T-helper 17 cell (primary cell): Measurements from ENCODE around the gene HSPA12A. TPM values are rescaled to one million over a fixed set of nuclear protein-coding genes. Genes with fewer than 3 reads are reported as not detected.

Experiments
- ATAC-seq: fragments of 150-1000 bp; cut with Tn5 transposase; 2 replicates; pipeline ENCODE4 v1.10.0; 2021; ENCODE audit warnings: mild to moderate bottlenecking, moderate library complexity
- DNase-seq, 3 donors: peaks; one replicate each; pipeline versions ENCODE4 v3.0.0 to v3.0.0-alpha.2; 2020 to 2021
- H3K9me3 ChIP-seq: one replicate; pipeline ENCODE4 v1.7.0; 2013; ENCODE audit warnings: low read length, mild to moderate bottlenecking; ENCODE audit not compliant: control insufficient read depth, poor library complexity, severe bottlenecking
- H3K27ac Mint-ChIP-seq: one replicate; pipeline ENCODE4 v1.8.0; 2022; ENCODE audit warnings: mild to moderate bottlenecking, moderate library complexity, mixed read lengths
- H3K27me3 Mint-ChIP-seq: one replicate; pipeline ENCODE4 v1.8.0; 2022; ENCODE audit warnings: mixed read lengths
- H3K36me3 Mint-ChIP-seq: one replicate; pipeline ENCODE4 v1.8.0; 2022; ENCODE audit warnings: low read depth, mixed read lengths
- H3K4me1 Mint-ChIP-seq: one replicate; pipeline ENCODE4 v1.8.0; 2022; ENCODE audit warnings: mild to moderate bottlenecking, mixed read lengths
- H3K4me3 Mint-ChIP-seq: one replicate; pipeline ENCODE4 v1.8.0; 2022; ENCODE audit warnings: mild to moderate bottlenecking, moderate library complexity, mixed read lengths
- total RNA-seq, 4 donors: library from RNA in 2 of 4; stranded (reverse) in 2 of 4; gene quantifications; one replicate each; pipeline ENCODE4 v1.2.3 and lab custom pipeline; 2022 to 2026

HSPA12A gene
- total RNA-seq, 2 donors from 2014 or later, result 0.37 to 0.62 TPM

- H3K4me1 Mint-ChIP-seq, result peaks cover 8% of the 10 kb centered on the region
- H3K27me3 Mint-ChIP-seq, result peaks cover 49% of the 10 kb centered on the region
- no peak for ATAC-seq
- no peak overlapping the region for H3K27ac Mint-ChIP-seq
- no peak for DNase-seq
- no peaks in the 10 kb centered on the region for H3K36me3 Mint-ChIP-seq
- no peak overlapping the region for H3K4me3 Mint-ChIP-seq
- no peaks in the 10 kb centered on the region for H3K9me3 ChIP-seq
Measured at GRCh38 chr10:116683821-116684220, 58.5 kb downstream of the HSPA12A start.

GRCh38 chr10:116683166-116683565, 59.2 kb downstream of the HSPA12A start:
- H3K36me3 Mint-ChIP-seq, result no peaks in the 10 kb centered on the region
- peaks cover 45% of the 10 kb centered on the region for H3K27me3 Mint-ChIP-seq
- H3K27ac Mint-ChIP-seq, result no peak overlapping the region
- DNase-seq (no peak), ATAC-seq (no peak)
- H3K4me1 Mint-ChIP-seq, result peaks cover 8% of the 10 kb centered on the region
- no peaks in the 10 kb centered on the region for H3K9me3 ChIP-seq
- H3K4me3 Mint-ChIP-seq, result no peak overlapping the region

DNA sequence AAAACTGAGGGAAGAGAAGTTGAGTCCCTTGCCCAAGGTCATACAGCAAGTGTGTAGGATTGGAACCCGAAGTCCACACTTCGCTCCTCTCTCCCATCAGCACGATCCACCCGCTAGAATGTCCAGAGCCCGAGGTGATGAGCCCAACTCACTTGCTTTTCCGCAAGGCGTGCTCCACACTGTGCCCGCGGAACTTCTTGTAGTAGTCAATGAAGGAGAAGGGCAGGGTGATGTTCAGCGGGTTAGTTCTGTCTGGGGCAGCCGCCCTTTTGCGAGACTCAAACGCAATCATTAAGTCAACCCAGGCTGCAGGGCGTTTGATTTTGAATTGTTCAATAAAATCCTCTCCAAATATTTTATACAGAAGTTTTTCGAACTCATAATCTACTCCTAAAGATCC, 63.0 kb downstream of the HSPA12A start:
- H3K4me3 Mint-ChIP-seq, result no peak overlapping the region
- peaks cover 2% of the 10 kb centered on the region for H3K4me1 Mint-ChIP-seq
- no peaks in the 10 kb centered on the region for H3K9me3 ChIP-seq
- DNase-seq, result no peak
- H3K36me3 Mint-ChIP-seq, result no peaks in the 10 kb centered on the region
- peaks cover 41% of the 10 kb centered on the region for H3K27me3 Mint-ChIP-seq
- H3K27ac Mint-ChIP-seq, result no peak overlapping the region
- no peak for ATAC-seq

DNA sequence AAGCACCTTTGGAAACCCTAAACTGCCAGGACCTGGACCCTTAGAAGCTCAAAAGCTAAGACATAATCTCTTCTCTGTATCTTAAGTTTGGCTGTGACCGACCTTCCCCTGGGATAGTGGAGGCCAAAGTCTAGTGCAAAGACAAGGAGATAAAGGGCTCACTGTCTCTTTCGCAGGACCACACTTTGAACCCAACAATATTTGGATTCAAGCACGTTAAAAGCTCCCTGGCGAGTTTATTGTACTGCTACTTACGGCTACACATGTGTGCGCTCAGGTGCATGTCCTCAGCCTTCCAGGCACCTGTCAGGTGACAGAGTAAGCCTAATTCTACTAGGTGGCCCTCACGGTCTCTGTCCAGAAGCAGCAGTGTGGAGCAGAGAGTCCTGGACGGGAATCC, 65.7 kb downstream of the HSPA12A start:
- H3K36me3 Mint-ChIP-seq, result no peaks in the 10 kb centered on the region
- H3K9me3 ChIP-seq, result no peaks in the 10 kb centered on the region
- H3K4me3 Mint-ChIP-seq, result no peak overlapping the region
- H3K4me1 Mint-ChIP-seq, result no peaks in the 10 kb centered on the region
- DNase-seq (no peak), ATAC-seq (no peak)
- H3K27ac Mint-ChIP-seq, result no peak overlapping the region
- peaks cover 51% of the 10 kb centered on the region for H3K27me3 Mint-ChIP-seq

DNA sequence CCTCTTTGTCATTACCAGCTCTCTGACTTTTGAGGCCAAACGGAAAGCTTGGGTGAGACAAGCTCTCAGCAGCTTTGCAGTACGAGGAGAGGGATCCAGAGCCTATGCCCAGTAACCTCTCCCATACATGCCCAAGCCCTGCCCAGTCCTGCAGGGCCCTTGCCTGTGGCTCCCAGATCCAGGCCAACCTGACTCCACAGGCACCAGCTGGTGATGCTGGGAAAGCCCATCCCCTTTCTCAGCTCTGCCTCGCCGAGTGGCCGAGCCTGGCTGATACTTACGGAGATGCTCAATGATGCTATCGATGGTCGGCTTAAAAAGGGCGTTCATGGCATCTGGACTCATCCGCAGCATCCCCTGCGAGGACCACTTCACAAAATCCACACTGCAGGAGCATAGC, 66.2 kb downstream of the HSPA12A start:
- H3K27me3 Mint-ChIP-seq, result peaks cover 52% of the 10 kb centered on the region
- H3K4me1 Mint-ChIP-seq, result no peaks in the 10 kb centered on the region
- H3K4me3 Mint-ChIP-seq, result no peak overlapping the region
- no peaks in the 10 kb centered on the region for H3K36me3 Mint-ChIP-seq
- no peak overlapping the region for H3K27ac Mint-ChIP-seq
- ATAC-seq (no peak), DNase-seq (no peak)
- no peaks in the 10 kb centered on the region for H3K9me3 ChIP-seq

DNA sequence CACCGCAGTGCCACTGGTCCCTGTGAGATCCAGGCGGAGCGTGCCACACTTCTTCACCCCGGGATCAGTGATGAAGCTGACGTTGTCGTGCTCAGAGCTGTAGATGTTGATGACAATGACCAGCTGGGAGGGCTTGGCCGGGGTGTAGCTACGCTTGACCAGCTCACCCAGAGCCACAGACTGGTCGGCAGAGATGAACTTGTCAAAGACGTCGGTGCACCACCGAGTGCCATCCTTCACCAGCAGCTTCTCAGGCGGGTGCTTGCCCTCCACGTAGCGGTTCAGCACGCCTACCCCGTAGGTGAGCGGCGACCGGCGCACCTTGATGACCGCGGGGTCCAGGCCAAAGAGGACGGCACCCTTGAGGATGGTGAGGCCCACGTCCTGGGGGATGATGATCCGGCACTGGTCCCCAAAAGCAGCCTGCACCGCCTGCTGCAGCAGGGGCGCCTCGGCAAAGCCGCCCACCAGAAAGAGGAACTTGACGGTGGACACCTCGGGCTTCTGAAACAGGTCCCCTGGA, 67.4 kb downstream of the HSPA12A start:
- DNase-seq, result no peak
- Mint-ChIP-seq H3K36me3 (no peaks in the 10 kb centered on the region), H3K4me1 (no peaks in the 10 kb centered on the region)

DNA sequence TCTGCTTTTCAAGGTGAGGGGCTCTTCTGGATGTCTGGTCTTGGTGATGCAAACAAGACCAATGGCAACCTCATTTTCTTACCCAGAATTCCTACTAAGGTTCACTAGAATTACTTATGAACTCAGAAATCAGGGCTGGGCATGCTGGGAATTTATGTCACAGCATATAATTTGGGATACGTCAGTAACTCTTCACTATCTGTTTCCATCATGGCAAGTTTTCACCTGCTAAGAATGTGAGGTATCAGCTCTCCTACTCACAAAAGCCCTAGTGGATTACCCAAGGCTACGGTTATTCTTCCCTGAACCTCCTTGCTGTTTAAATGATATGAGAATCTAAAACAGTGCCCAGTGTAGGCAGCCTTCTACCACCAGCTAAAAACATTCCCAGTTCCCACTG, 68.5 kb downstream of the HSPA12A start:
- ATAC-seq (no peak), DNase-seq (no peak)
- H3K4me1 Mint-ChIP-seq, result no peaks in the 10 kb centered on the region
- no peak overlapping the region for H3K27ac Mint-ChIP-seq
- no peaks in the 10 kb centered on the region for H3K9me3 ChIP-seq
- H3K4me3 Mint-ChIP-seq, result no peak overlapping the region
- no peaks in the 10 kb centered on the region for H3K36me3 Mint-ChIP-seq
- H3K27me3 Mint-ChIP-seq, result peaks cover 66% of the 10 kb centered on the region

More for the DNA sequence above, 67.4 kb downstream of the HSPA12A start:
- Mint-ChIP-seq H3K4me3 (no peak overlapping the region), H3K27ac (no peak overlapping the region), H3K27me3 (peaks cover 59% of the 10 kb centered on the region)
- ATAC-seq, result no peak
- no peaks in the 10 kb centered on the region for H3K9me3 ChIP-seq

- H3K4me1 Mint-ChIP-seq, result no peaks in the 10 kb centered on the region
- no peak overlapping the region for H3K27ac Mint-ChIP-seq
- no peak for ATAC-seq
- no peaks in the 10 kb centered on the region for H3K9me3 ChIP-seq
- H3K27me3 Mint-ChIP-seq, result peaks cover 75% of the 10 kb centered on the region
- DNase-seq, result no peak
- H3K4me3 Mint-ChIP-seq, result no peak overlapping the region
- H3K36me3 Mint-ChIP-seq, result no peaks in the 10 kb centered on the region
Measured at GRCh38 chr10:116672891-116673290, 69.5 kb downstream of the HSPA12A start.

DNA sequence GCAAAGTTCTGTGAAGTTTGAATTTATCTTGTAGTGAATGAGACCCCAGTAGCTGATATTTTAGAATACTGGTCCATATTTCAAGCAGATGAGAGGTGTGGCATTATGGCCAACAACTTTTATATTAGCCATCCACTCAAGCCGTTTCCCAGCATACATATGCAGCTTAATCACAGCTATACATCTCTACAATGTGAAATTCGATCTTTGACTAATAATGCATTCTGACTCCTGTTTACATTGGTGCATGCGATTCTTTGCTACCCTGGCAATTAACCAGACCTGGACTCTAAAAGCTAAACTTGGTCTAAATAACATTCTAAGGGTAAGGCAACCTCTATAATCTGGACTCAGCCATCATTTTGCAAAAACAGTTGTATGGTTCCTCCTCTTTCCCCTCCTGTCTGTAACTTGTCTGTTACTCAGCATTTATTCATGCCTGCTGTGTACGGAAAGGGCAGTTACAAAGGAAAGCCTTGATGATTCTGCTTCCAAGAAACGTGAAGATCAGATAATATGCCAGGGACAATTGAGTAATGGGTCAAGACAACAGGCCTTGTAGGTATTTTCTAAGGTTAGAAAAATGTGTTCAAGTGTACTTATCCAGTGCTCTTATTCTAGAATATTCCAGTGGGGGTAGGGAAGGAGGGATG, 71.0 kb downstream of the HSPA12A start:
- Mint-ChIP-seq H3K27ac (no peak overlapping the region), H3K4me1 (no peaks in the 10 kb centered on the region), H3K36me3 (no peaks in the 10 kb centered on the region), H3K4me3 (no peak overlapping the region), H3K27me3 (peaks cover 75% of the 10 kb centered on the region)
- H3K9me3 ChIP-seq, result no peaks in the 10 kb centered on the region
- ATAC-seq (no peak), DNase-seq (no peak)

DNA sequence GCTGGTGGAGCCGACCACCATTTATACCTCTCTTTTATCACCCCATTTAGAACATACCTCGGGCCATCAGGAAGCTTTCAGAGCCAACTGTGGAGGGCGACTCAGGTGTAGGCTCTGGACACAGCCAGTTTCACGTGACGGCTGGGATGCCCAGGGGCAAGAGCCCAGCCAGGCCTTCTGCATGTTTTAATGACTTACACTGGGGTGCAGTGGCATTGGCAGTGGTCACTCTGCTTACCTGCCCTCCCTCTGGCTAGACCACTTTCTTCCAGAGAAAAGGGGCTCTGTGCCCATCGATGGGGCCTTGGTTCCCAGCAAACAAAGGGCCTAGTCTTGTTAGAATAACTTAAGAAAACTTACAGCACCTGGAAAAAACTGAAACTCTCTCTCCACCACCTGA, 71.7 kb downstream of the HSPA12A start:
- H3K9me3 ChIP-seq, result no peaks in the 10 kb centered on the region
- no peak for ATAC-seq
- Mint-ChIP-seq H3K4me1 (no peaks in the 10 kb centered on the region), H3K36me3 (no peaks in the 10 kb centered on the region), H3K27ac (no peak overlapping the region), H3K4me3 (no peak overlapping the region), H3K27me3 (peaks cover 69% of the 10 kb centered on the region)
- no peak for DNase-seq

- DNase-seq, result no peak
- H3K9me3 ChIP-seq, result no peaks in the 10 kb centered on the region
- no peaks in the 10 kb centered on the region for H3K4me1 Mint-ChIP-seq
- ATAC-seq, result no peak
- H3K27ac Mint-ChIP-seq, result no peak overlapping the region
- no peak overlapping the region for H3K4me3 Mint-ChIP-seq
- peaks cover 67% of the 10 kb centered on the region for H3K27me3 Mint-ChIP-seq
- H3K36me3 Mint-ChIP-seq, result no peaks in the 10 kb centered on the region
Measured at GRCh38 chr10:116669832-116670644, 72.3 kb downstream of the HSPA12A start.

GRCh38 chr10:116669080-116669479, 73.3 kb downstream of the HSPA12A start:
- ATAC-seq, result no peak
- no peaks in the 10 kb centered on the region for H3K9me3 ChIP-seq
- Mint-ChIP-seq H3K36me3 (no peaks in the 10 kb centered on the region), H3K4me1 (no peaks in the 10 kb centered on the region), H3K4me3 (no peak overlapping the region), H3K27me3 (peaks cover 63% of the 10 kb centered on the region), H3K27ac (no peak overlapping the region)
- no peak for DNase-seq

DNA sequence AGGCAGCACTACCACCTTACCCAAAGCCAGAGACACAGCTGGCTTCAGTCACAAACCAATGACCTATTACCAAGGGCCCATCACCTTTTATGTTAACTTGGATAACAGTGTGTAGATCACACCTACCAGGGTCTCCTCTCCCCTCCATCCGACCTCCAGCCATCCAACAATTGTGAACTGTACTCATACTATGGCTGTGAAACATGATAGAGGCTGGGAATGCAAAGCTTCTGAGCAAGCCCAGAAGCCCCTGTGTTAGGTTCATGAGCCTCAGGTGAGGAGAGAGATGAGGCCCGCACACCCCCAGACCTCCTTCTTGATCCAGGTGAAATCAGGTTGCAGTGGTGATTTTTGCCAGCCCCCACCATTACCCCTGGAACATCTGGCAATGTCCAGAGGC, 73.9 kb downstream of the HSPA12A start:
- peaks cover 64% of the 10 kb centered on the region for H3K27me3 Mint-ChIP-seq

More for the DNA sequence above, 73.9 kb downstream of the HSPA12A start:
- Mint-ChIP-seq H3K27ac (no peak overlapping the region), H3K36me3 (no peaks in the 10 kb centered on the region), H3K4me3 (no peak overlapping the region), H3K4me1 (no peaks in the 10 kb centered on the region)
- ATAC-seq (no peak), DNase-seq (no peak)
- no peaks in the 10 kb centered on the region for H3K9me3 ChIP-seq
